Vagina (tissue), 2 donors: ENCODE measurements around the gene GJA5.

Experiments
- CTCF ChIP-seq, 3 experiments: fragments of 450-650 bp in 2 of 3; fragments of 200-600 bp in 1 of 3; sonication (generic) in 1 of 3; IDR thresholded peaks; one replicate each; pipeline ENCODE4 v1.5.1; 2017 to 2019; ENCODE audit warnings: antibody characterized with exemption in 3 of 3, mild to moderate bottlenecking in 2 of 3, moderate library complexity in 2 of 3
- POLR2A ChIP-seq, 2 donors: fragments of 450-650 bp; IDR thresholded peaks; one replicate each; pipeline ENCODE4 v1.6.1; 2017; ENCODE audit warnings: antibody characterized with exemption in 2 of 2, mild to moderate bottlenecking in 2 of 2, moderate library complexity in 2 of 2

- TF ChIP-seq CTCF (IDR thresholded peaks at IDR 0.05), result no peak
- no peak for TF ChIP-seq POLR2A (IDR thresholded peaks at IDR 0.05)
Measured at GRCh38 chr1:147786536-147786935, 26.1 kb upstream of the GJA5 start.
